SK-N-SH (cell line): ENCODE measurements around the gene LRRC66. TPM values are rescaled to one million over a fixed set of nuclear protein-coding genes. Genes with fewer than 3 reads are reported as not detected.

Source experiments
- CTCF ChIA-PET: fragments of 300-600, 350-600 bp; formaldehyde crosslinking; extraction: SDS; loops from one replicate; lab custom pipeline; 2021; lab: Yijun Ruan, JAX
- POLR2A ChIA-PET: fragments of 350-600 bp; sonication (Branson Sonifier 250); formaldehyde crosslinking; extraction: SDS; loops from one replicate; lab custom pipeline; 2020; ENCODE audit warnings: antibody characterized with exemption, inconsistent platforms; lab: Yijun Ruan, JAX
- DNase-seq: peaks from one replicate; pipeline ENCODE4 v3.0.0; 2012
- H2AFZ ChIP-seq: fragments of 200-600 bp; sonication (generic); 2 replicates; pipeline ENCODE4 v1.8.1; 2016; ENCODE audit warnings: antibody characterized with exemption, mild to moderate bottlenecking, low read depth
- H3F3A ChIP-seq: fragments of 200-600 bp; sonication (generic); replicated peaks from 2 replicates; pipeline ENCODE3; 2016; ENCODE audit warnings: antibody characterized with exemption, mild to moderate bottlenecking; ENCODE audit not compliant: insufficient read depth
- H3K27ac ChIP-seq, 2 experiments: fragments of 200-500 bp in 1 of 2; fragments of 200-600 bp in 1 of 2; sonication (Bioruptor generic) in 1 of 2; sonication (generic), shearing (Covaris generic) in 1 of 2; 2 replicates each; pipeline versions ENCODE4 v1.5.1 to v1.6.1; 2014 to 2016; ENCODE audit warnings: low read depth in 2 of 2, inconsistent platforms in 1 of 2, low read length in 1 of 2, mild to moderate bottlenecking in 1 of 2, mixed read lengths in 1 of 2
- H3K27me3 ChIP-seq: fragments of 200-600 bp; sonication (generic), shearing (Covaris generic); 2 replicates; pipeline ENCODE4 v1.6.1; 2016; ENCODE audit warnings: mixed run types; ENCODE audit not compliant: insufficient read depth
- H3K36me3 ChIP-seq, 2 experiments: fragments of 200-500 bp in 1 of 2; fragments of 200-600 bp in 1 of 2; sonication (Bioruptor generic) in 1 of 2; sonication (generic) in 1 of 2; replicated peaks in 1 of 2; 2 replicates each; pipeline versions ENCODE3 to v1.5.1; 2014 to 2016; ENCODE audit warnings: low read length in 1 of 2, mild to moderate bottlenecking in 1 of 2; ENCODE audit not compliant: insufficient read depth in 2 of 2, control insufficient read depth in 1 of 2
- H3K4me1 ChIP-seq, 2 experiments: fragments of 200-500 bp in 1 of 2; fragments of 200-600 bp in 1 of 2; sonication (Bioruptor generic) in 1 of 2; sonication (generic), shearing (Covaris generic) in 1 of 2; 2 replicates each; pipeline versions ENCODE4 v1.5.1 to v1.6.1; 2014 to 2016; ENCODE audit warnings: low read depth in 1 of 2, low read length in 1 of 2, mixed run types in 1 of 2; ENCODE audit not compliant: insufficient read depth in 2 of 2, control insufficient read depth in 1 of 2
- H3K4me2 ChIP-seq: fragments of 200-600 bp; sonication (generic), shearing (Covaris generic); 2 replicates; pipeline ENCODE4 v1.6.1; 2017; ENCODE audit warnings: mixed run types
- H3K4me3 ChIP-seq, 2 experiments: fragments of 200-500 bp in 1 of 2; fragments of 200-600 bp in 1 of 2; sonication (Bioruptor generic) in 1 of 2; sonication (generic), shearing (Covaris generic) in 1 of 2; 2 replicates each; pipeline versions ENCODE4 v1.5.1 to v1.8.1; 2014 to 2016; ENCODE audit warnings: low read depth in 2 of 2, inconsistent platforms in 1 of 2, low read length in 1 of 2, mild to moderate bottlenecking in 1 of 2, mixed read lengths in 1 of 2, moderate library complexity in 1 of 2
- H3K79me2 ChIP-seq: fragments of 200-600 bp; sonication (generic); 2 replicates; pipeline ENCODE4 v1.8.1; 2017; ENCODE audit warnings: mild to moderate bottlenecking; ENCODE audit not compliant: insufficient read depth
- H3K9ac ChIP-seq: fragments of 200-600 bp; sonication (generic); 2 replicates; pipeline ENCODE4 v1.6.1; 2017; ENCODE audit warnings: mixed run types
- H3K9me2 ChIP-seq: fragments of 200-600 bp; sonication (generic); 2 replicates; pipeline ENCODE4 v1.6.1; 2017; ENCODE audit warnings: mixed run types
- H3K9me3 ChIP-seq: fragments of 200-600 bp; sonication (generic); 2 replicates; pipeline ENCODE4 v1.6.1; 2017; ENCODE audit warnings: mixed run types, mild to moderate bottlenecking, moderate library complexity
- H4K20me1 ChIP-seq: fragments of 200-600 bp; sonication (generic); 2 replicates; pipeline ENCODE4 v1.6.1; 2017; ENCODE audit warnings: mild to moderate bottlenecking, mixed run types; ENCODE audit not compliant: insufficient read depth
- CHD2 ChIP-seq: fragments of 150-350 bp; IDR thresholded peaks from 2 replicates; pipeline ENCODE4 v1.6.1; 2018; ENCODE audit warnings: low read length; ENCODE audit not compliant: partially characterized antibody
- EP300 ChIP-seq, 2 experiments: IDR thresholded peaks; 2 replicates each; pipeline versions ENCODE4 v1.4.0 to v1.6.1; 2012; ENCODE audit warnings: borderline replicate concordance in 1 of 2, low read depth in 1 of 2, low read length in 1 of 2
- EZH2phosphoT487 ChIP-seq: fragments of 200-600 bp; sonication (generic); IDR thresholded peaks from 2 replicates; pipeline ENCODE4 v1.6.1; 2017; ENCODE audit warnings: low read depth, mixed run types, mild to moderate bottlenecking, antibody characterized with exemption, moderate library complexity, borderline replicate concordance
- FOSL2 ChIP-seq: IDR thresholded peaks from 2 replicates; pipeline ENCODE4 v1.4.0; 2012; ENCODE audit warnings: low read depth, mild to moderate bottlenecking, moderate library complexity, borderline replicate concordance
- FOXJ3 ChIP-seq: sonication (generic); formaldehyde crosslinking; IDR thresholded peaks from 2 replicates; pipeline ENCODE4 v1.5.1; 2020; ENCODE audit warnings: mild to moderate bottlenecking, missing genetic modification reagents
- GATA2 ChIP-seq: sonication (generic); formaldehyde crosslinking; IDR thresholded peaks from 2 replicates; pipeline ENCODE4 v1.5.0; 2020; ENCODE audit warnings: mild to moderate bottlenecking, missing genetic modification reagents
- MEF2A ChIP-seq: IDR thresholded peaks from 2 replicates; pipeline ENCODE4 v1.4.0; 2012; ENCODE audit warnings: low read depth, borderline replicate concordance
- NFIC ChIP-seq: IDR thresholded peaks from 2 replicates; pipeline ENCODE4 v1.4.0; 2012; ENCODE audit warnings: borderline replicate concordance
- NRF1 ChIP-seq: IDR thresholded peaks from 2 replicates; pipeline ENCODE4 v1.6.1; 2012; ENCODE audit warnings: low read depth, mild to moderate bottlenecking, low read length
- POLR2AphosphoS5 ChIP-seq: IDR thresholded peaks from 2 replicates; pipeline ENCODE4 v1.6.1; 2012; ENCODE audit warnings: low read depth, low read length
- RAD21 ChIP-seq: IDR thresholded peaks from 2 replicates; pipeline ENCODE4 v1.6.1; 2012; ENCODE audit warnings: mild to moderate bottlenecking, low read length
- RCOR1 ChIP-seq: fragments of 150-350 bp; IDR thresholded peaks from 2 replicates; pipeline ENCODE4 v1.6.1; 2017; ENCODE audit warnings: antibody characterized with exemption, low read length
- RFX5 ChIP-seq: IDR thresholded peaks from 2 replicates; pipeline ENCODE4 v1.6.1; 2012; ENCODE audit warnings: mild to moderate bottlenecking, improper control_type of control experiment, low read length
- RXRA ChIP-seq: IDR thresholded peaks from 2 replicates; pipeline ENCODE4 v1.4.0; 2012; ENCODE audit warnings: low read depth, mild to moderate bottlenecking, borderline replicate concordance
- SMC3 ChIP-seq: IDR thresholded peaks from 2 replicates; pipeline ENCODE4 v1.6.1; 2012; ENCODE audit warnings: low read depth, low read length, improper control_type of control experiment
- TAF1 ChIP-seq: IDR thresholded peaks from 2 replicates; pipeline ENCODE4 v1.6.1; 2012; ENCODE audit warnings: low read depth, mild to moderate bottlenecking, low read length, moderate library complexity, borderline replicate concordance
- USF1 ChIP-seq: IDR thresholded peaks from 2 replicates; pipeline ENCODE4 v1.4.0; 2012; ENCODE audit warnings: low read depth, borderline replicate concordance
- WGBS: methylation state at CpG from one replicate; pipeline ENCODE4 v1.1.6; 2017; ENCODE audit warnings: low lambda C conversion rate; 5-methylcytosine and 5-hydroxymethylcytosine counted together
- polyA plus RNA-seq, 3 experiments: library from polyadenylated mRNA; depleted of rRNA; stranded (reverse); fragments of >200 nt; gene quantifications; 2 replicates each; pipeline ENCODE4 v1.2.3, GENCODE V29; 2012
- TF ChIP-seq, protein P1 (sequence below): IDR thresholded peaks from 2 replicates; pipeline ENCODE4 v1.4.0; 2012; ENCODE audit warnings: low read depth, borderline replicate concordance

Gene LRRC66
- polyA plus RNA-seq, 1 of the 3 experiments (the other 2 are of a cell fraction) = 0.07 TPM

DNA sequence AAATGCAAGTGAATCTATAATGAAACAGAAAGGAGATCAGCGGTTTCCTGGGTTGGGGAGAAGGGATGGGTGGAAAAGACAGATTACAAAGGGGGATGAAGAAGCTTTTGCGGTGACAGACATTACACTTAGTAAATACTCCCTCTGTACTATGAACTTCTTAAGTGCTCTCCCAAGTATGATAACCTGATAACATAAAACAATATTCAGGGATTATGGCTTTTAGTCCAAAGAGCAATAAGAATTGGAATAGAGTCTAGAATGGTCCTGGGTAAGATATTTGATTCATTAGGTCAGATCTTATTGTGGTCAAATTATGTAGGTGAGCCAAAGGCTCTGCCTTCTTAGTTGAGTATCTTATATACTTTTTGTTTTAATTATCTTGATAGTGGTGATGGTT is 9.2 kb downstream of the LRRC66 start:
- CTCF ChIA-PET = no interaction called here
- no peaks in the 10 kb centered on the region for H3K27me3 ChIP-seq
- H4K20me1 ChIP-seq = no peaks in the 10 kb centered on the region
- H3K9me3 ChIP-seq = no peaks in the 10 kb centered on the region
- no peaks in the 10 kb centered on the region for H3K4me1 ChIP-seq
- H3K36me3 ChIP-seq = peaks cover 0 to 22% of the 10 kb centered on the region in 2 experiments
- no peak overlapping the region for H2AFZ ChIP-seq
- no peak overlapping the region for H3K4me3 ChIP-seq
- H3K4me2 ChIP-seq = no peak overlapping the region
- H3K27ac ChIP-seq = no peak overlapping the region
- 97% methylated on average over 2 of the region's 2 CpGs for WGBS
- H3F3A ChIP-seq = no peaks in the 10 kb centered on the region
- no peaks in the 10 kb centered on the region for H3K9me2 ChIP-seq
- no peak for DNase-seq
- H3K79me2 ChIP-seq = no peaks in the 10 kb centered on the region
- TF ChIP-seq EP300 (IDR thresholded peaks at IDR 0.05; ENCODE audit: borderline replicate concordance in 1 of 2, low read depth in 1 of 2, low read length in 1 of 2) = no peak
- TF ChIP-seq GATA2 (CRISPR knock-in tag) = no peak
- no peak for TF ChIP-seq RCOR1
- no peak for TF ChIP-seq EZH2phosphoT487
- TF ChIP-seq NFIC = no peak
- no peak for TF ChIP-seq MEF2A
- no peak for TF ChIP-seq SMC3
- TF ChIP-seq USF1 = no peak
- no peak for TF ChIP-seq RXRA
- TF ChIP-seq FOXJ3 (CRISPR knock-in tag) = no peak
- TF ChIP-seq POLR2AphosphoS5 = no peak
- TF ChIP-seq CHD2 = no peak
- no peak for TF ChIP-seq FOSL2
- H3K9ac ChIP-seq = no peak overlapping the region
- POLR2A ChIA-PET = no interaction called here

GRCh38 chr4:52006887-52007286 is 13.3 kb downstream of the LRRC66 start:
- WGBS = 91% methylated on average over 4 of the region's 4 CpGs
- Histone ChIP-seq H4K20me1 (no peaks in the 10 kb centered on the region), H3K4me1 (no peaks in the 10 kb centered on the region), H3K4me2 (no peak overlapping the region), H3K27ac (no peak overlapping the region), H3F3A (no peaks in the 10 kb centered on the region), H3K9me2 (no peaks in the 10 kb centered on the region), H3K79me2 (no peaks in the 10 kb centered on the region), H3K36me3 (peaks cover 0 to 14% of the 10 kb centered on the region in 2 experiments), H3K4me3 (no peak overlapping the region), H3K9me3 (no peaks in the 10 kb centered on the region), H3K27me3 (no peaks in the 10 kb centered on the region), H3K9ac (no peak overlapping the region), H2AFZ (no peak overlapping the region)
- DNase-seq = no peak
- TF ChIP-seq, protein P1, sequence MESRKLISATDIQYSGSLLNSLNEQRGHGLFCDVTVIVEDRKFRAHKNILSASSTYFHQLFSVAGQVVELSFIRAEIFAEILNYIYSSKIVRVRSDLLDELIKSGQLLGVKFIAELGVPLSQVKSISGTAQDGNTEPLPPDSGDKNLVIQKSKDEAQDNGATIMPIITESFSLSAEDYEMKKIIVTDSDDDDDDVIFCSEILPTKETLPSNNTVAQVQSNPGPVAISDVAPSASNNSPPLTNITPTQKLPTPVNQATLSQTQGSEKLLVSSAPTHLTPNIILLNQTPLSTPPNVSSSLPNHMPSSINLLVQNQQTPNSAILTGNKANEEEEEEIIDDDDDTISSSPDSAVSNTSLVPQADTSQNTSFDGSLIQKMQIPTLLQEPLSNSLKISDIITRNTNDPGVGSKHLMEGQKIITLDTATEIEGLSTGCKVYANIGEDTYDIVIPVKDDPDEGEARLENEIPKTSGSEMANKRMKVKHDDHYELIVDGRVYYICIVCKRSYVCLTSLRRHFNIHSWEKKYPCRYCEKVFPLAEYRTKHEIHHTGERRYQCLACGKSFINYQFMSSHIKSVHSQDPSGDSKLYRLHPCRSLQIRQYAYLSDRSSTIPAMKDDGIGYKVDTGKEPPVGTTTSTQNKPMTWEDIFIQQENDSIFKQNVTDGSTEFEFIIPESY = no peak
- TF ChIP-seq NRF1 (no peak), GATA2 (CRISPR knock-in tag) (no peak), TAF1 (no peak), RFX5 (no peak), RAD21 (no peak)
- POLR2A ChIA-PET = no interaction called here
- CTCF ChIA-PET = no interaction called here
